Astrocyte of the spinal cord (primary cell): ENCODE results near the gene RAB1B.

ENCODE experiments used
- DNase-seq: peaks from one replicate; pipeline ENCODE4 v3.0.0; 2011; ENCODE audit warnings: low read depth, low spot score
- H3K4me3 ChIP-seq: 2 replicates; pipeline ENCODE4 v1.5.1; 2011; ENCODE audit warnings: low read depth, mild to moderate bottlenecking, low read length, moderate library complexity
- CTCF ChIP-seq: IDR thresholded peaks from 2 replicates; pipeline ENCODE4 v1.5.1; 2012; ENCODE audit warnings: low read depth, mild to moderate bottlenecking, low read length, inconsistent platforms
- in situ Hi-C: cut with HindIII; loops from 2 replicates; pipeline ENCODE4 v1.10.0; 2017; ENCODE audit warnings: low sequenced_read_pairs

RAB1B gene

GRCh38 chr11:66259956-66260355 lies 8.5 kb upstream of the RAB1B start:
- DNase-seq = no peak
- in situ Hi-C loops = no loop called here
- H3K4me3 ChIP-seq = no peak overlapping the region
- TF ChIP-seq CTCF = no peak

DNA sequence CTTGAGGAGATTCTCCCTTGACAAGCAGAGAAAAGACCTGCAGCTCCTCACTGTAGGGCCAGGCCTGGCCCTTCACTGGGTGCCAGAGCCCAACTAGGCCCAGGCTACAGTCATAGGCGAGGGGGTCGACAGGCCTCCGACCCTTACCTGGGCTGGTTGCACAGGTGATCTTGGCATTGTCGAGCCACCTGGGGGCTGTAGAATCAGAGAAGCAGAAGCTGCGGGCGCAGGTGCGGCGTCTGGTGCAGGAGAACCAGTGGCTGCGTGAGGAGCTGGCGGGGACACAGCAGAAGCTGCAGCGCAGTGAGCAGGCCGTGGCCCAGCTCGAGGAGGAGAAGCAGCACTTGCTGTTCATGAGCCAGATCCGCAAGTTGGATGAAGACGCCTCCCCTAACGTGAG lies 6.9 kb upstream of the RAB1B start:
- in situ Hi-C loops = no loop called here
- no peak overlapping the region for H3K4me3 ChIP-seq
- DNase-seq = no peak
- no peak for TF ChIP-seq CTCF

DNA sequence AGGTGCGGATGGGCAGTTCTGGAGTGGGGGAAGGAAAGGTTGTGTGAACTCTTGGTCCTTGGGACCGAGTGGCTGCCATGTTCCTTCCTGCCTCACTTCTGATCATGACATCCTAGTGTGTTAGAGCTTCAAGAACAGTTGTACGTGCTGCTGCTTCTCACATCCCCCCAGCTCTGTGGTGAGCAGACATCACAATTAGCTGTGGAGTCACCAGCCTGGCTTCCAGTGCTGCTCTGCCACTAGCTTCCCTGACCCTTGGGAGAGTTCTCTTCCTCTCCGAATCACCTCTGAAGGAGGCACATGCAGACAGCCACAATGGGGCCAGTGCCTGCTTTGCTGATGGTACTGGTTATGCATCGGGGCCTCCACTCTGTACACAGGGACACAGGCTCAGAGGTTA lies 6.2 kb upstream of the RAB1B start:
- H3K4me3 ChIP-seq = no peak overlapping the region
- no peak for TF ChIP-seq CTCF
- in situ Hi-C loops = no loop called here
- no peak for DNase-seq

GRCh38 chr11:66262696-66263095 lies 5.7 kb upstream of the RAB1B start:
- no peak for TF ChIP-seq CTCF
- H3K4me3 ChIP-seq = no peak overlapping the region
- no peak for DNase-seq
- in situ Hi-C loops = no loop called here

DNA sequence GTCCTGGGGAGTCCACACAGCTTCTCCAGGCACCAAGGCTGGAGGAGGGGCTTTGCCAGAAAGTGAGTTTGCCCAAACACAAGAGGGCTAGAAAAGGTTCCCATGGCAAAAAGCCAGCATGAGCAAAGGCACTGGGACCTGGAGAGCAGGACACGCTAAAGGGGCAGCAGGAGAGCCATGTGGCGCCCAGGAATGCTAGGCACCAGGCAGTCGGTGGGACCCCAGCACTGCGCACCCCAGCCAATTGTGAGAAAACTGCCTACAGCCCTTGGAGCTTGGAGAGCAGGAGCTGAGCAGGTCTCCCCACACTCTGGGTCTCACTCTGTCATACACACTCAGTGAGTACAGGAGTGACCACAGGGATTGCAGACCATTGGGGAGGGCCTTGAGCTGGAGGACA lies 5.2 kb upstream of the RAB1B start:
- no peak for DNase-seq
- TF ChIP-seq CTCF = no peak
- H3K4me3 ChIP-seq = no peak overlapping the region
- in situ Hi-C loops = no loop called here

DNA sequence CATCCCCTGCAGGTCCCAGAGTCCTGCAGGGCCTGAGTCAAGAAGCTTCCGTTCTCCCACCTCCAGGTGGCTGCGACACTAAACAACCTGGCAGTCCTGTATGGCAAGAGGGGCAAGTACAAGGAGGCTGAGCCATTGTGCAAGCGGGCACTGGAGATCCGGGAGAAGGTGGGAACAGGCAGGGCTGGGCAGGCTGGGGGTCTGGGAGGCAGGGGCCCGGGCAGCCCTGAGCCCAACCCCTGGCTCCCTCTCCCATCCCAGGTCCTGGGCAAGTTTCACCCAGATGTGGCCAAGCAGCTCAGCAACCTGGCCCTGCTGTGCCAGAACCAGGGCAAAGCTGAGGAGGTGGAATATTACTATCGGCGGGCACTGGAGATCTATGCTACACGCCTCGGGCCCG lies 4.7 kb upstream of the RAB1B start:
- DNase-seq = no peak
- in situ Hi-C loops = no loop called here
- no peak overlapping the region for H3K4me3 ChIP-seq
- no peak for TF ChIP-seq CTCF

DNA sequence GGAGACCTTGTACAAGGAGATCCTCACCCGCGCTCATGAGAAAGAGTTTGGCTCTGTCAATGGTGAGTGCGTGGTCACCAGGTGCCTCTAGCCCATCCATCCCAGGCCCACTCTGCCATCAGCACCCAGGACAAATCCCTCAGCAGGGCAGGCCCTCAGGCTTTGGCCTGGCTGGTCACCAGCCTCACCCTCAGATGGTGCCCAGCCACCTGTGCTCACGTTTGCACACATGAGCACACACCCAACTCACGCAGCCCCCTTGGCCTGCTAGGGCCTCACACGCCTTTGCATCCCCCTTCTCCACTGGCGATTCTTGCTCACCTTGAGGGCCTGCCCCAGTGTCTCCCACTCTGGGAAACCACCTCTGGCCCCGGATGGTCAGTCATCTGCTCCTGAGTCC lies 4.1 kb upstream of the RAB1B start:
- DNase-seq = no peak
- in situ Hi-C loops = no loop called here
- no peak for TF ChIP-seq CTCF

More for the DNA sequence above, 4.1 kb upstream of the RAB1B start:
- no peak overlapping the region for H3K4me3 ChIP-seq
